GM21528 (cell line): ENCODE data around the gene BMI1.
A peak's percentile ranks its signal among the peaks of the same experiment; 100 is the strongest.
"Not testable (repeated sequence)": the region's sequence is repeated elsewhere in the genome, so short reads cannot be mapped to it uniquely, and the experiment has no call there.

ENCODE experiments used
- ATAC-seq: cut with Tn5 transposase; IDR thresholded peaks from one replicate; pipeline ENCODE4 v1.9.1; 2021; ENCODE audit warnings: mild to moderate bottlenecking, moderate library complexity; ENCODE audit not compliant: unreplicated experiment, low FRiP score

BMI1 gene

GRCh38 chr10:22320591-22321155 lies at the start of gene BMI1:
Gene BMI1 (plus strand): TSS chr10:22321099. CDS start chr10:22326450, 5,351 bp downstream.
- peak; percentile 28 for ATAC-seq

GRCh38 chr10:22271786-22272185 lies 49.1 kb upstream of the BMI1 start:
- ATAC-seq: no peak

- no peak for ATAC-seq
Observed at GRCh38 chr10:22278441-22278782, 42.5 kb upstream of the BMI1 start.

- ATAC-seq: no peak
Observed at GRCh38 chr10:22280078-22280477, 40.8 kb upstream of the BMI1 start.

- ATAC-seq: no peak
Observed at GRCh38 chr10:22285130-22285529, 35.8 kb upstream of the BMI1 start.

- no peak for ATAC-seq
Observed at GRCh38 chr10:22293747-22294404, 27.0 kb upstream of the BMI1 start.

GRCh38 chr10:22294694-22295093 lies 26.2 kb upstream of the BMI1 start:
- ATAC-seq: no peak

- no peak for ATAC-seq
Observed at GRCh38 chr10:22301193-22301592, 19.7 kb upstream of the BMI1 start.

- ATAC-seq: no peak
Observed at GRCh38 chr10:22303461-22303860, 17.4 kb upstream of the BMI1 start.

GRCh38 chr10:22305721-22306120 lies 15.2 kb upstream of the BMI1 start:
- no peak for ATAC-seq

- no peak for ATAC-seq
Observed at GRCh38 chr10:22308390-22308789, 12.5 kb upstream of the BMI1 start.

GRCh38 chr10:22309180-22310000 lies 11.5 kb upstream of the BMI1 start:
- no peak for ATAC-seq

- ATAC-seq: not testable (repeated sequence)
Observed at GRCh38 chr10:22310012-22310411, 10.9 kb upstream of the BMI1 start.

- ATAC-seq: no peak
Observed at GRCh38 chr10:22310928-22311327, 10.0 kb upstream of the BMI1 start.

GRCh38 chr10:22314852-22315251 lies 6.0 kb upstream of the BMI1 start:
- no peak for ATAC-seq

- peak; percentile 31 for ATAC-seq
Observed at GRCh38 chr10:22315455-22316285, 5.2 kb upstream of the BMI1 start.

- peak; percentile 61 for ATAC-seq
Observed at GRCh38 chr10:22316286-22317075, 4.4 kb upstream of the BMI1 start, which contains the start of gene COMMD3. Gene COMMD3 (plus strand): TSS chr10:22316388. CDS start chr10:22316418, 30 bp downstream.

GRCh38 chr10:22317076-22317370 lies 3.9 kb upstream of the BMI1 start:
- peak; percentile 31 for ATAC-seq

GRCh38 chr10:22317771-22318565 lies 2.9 kb upstream of the BMI1 start:
- no peak for ATAC-seq
